Measurements from ENCODE around the gene ABCA12.

ABCA12 gene

DNA sequence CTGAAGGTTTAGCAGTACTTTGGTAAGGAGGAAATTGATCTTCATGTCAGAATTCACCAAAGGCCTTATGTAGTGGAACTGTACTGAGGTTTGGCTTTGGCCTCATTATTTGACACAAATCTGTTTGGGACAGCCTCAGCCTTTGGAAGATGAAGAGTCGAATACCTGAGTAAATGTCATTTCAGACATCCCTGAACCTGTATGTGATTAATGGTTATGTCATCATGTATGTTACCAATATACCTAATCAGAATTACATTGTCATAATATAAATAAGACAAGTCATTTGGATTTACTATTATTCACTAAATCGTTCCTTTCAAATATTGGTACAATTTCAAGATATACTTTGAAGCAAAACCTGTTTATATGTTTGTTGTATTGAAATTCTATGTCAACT lies 10.6 kb upstream of the ABCA12 start:
- DNase-seq (ENCODE audit: low read depth) = no peak
- TF ChIP-seq MYC (IDR thresholded peaks at IDR 0.05; ENCODE audit: low read depth, low read length) (no peak), POLR2A (IDR thresholded peaks at IDR 0.05; ENCODE audit: extremely low read depth, insufficient read length) (no peak)
- TF ChIP-seq, protein P1, sequence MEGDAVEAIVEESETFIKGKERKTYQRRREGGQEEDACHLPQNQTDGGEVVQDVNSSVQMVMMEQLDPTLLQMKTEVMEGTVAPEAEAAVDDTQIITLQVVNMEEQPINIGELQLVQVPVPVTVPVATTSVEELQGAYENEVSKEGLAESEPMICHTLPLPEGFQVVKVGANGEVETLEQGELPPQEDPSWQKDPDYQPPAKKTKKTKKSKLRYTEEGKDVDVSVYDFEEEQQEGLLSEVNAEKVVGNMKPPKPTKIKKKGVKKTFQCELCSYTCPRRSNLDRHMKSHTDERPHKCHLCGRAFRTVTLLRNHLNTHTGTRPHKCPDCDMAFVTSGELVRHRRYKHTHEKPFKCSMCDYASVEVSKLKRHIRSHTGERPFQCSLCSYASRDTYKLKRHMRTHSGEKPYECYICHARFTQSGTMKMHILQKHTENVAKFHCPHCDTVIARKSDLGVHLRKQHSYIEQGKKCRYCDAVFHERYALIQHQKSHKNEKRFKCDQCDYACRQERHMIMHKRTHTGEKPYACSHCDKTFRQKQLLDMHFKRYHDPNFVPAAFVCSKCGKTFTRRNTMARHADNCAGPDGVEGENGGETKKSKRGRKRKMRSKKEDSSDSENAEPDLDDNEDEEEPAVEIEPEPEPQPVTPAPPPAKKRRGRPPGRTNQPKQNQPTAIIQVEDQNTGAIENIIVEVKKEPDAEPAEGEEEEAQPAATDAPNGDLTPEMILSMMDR (IDR thresholded peaks at IDR 0.05; ENCODE audit: low read depth, low read length) = no peak
- TF ChIP-seq, protein P2, sequence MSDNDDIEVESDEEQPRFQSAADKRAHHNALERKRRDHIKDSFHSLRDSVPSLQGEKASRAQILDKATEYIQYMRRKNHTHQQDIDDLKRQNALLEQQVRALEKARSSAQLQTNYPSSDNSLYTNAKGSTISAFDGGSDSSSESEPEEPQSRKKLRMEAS (IDR thresholded peaks at IDR 0.05; ENCODE audit: low read depth, low read length) = no peak

DNA sequence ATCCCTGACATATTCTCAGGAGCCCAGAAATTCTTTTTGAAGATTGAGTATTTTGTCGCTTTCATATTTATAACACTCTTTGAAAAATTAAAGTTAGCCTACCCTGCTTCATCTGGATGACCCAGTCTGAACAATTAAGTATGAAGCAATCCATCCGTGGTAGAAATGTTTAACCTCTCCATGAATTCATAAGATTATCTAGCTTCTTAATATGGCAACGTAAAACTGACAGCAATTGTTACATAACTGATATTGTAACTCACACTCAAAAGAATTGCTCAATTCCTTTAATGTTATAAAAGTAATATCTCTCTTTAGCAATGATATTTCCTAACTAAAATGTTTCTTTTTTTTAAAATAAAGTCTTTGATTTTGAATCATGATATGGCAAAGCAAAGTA lies 7.2 kb upstream of the ABCA12 start:
- no peak for DNase-seq (ENCODE audit: low read depth)
- TF ChIP-seq, protein P2 (IDR thresholded peaks at IDR 0.05; ENCODE audit: low read depth, low read length) = no peak
- TF ChIP-seq POLR2A (IDR thresholded peaks at IDR 0.05; ENCODE audit: extremely low read depth, insufficient read length) = no peak
- no peak for TF ChIP-seq MYC (IDR thresholded peaks at IDR 0.05; ENCODE audit: low read depth, low read length)
- TF ChIP-seq, protein P1 (IDR thresholded peaks at IDR 0.05; ENCODE audit: low read depth, low read length) = no peak
- H3K4me3 ChIP-seq (ENCODE audit: low read depth, low read length) = no peak overlapping the region

More for the DNA sequence above, 10.6 kb upstream of the ABCA12 start:
- no peak overlapping the region for H3K4me3 ChIP-seq (ENCODE audit: low read depth, low read length)

DNA sequence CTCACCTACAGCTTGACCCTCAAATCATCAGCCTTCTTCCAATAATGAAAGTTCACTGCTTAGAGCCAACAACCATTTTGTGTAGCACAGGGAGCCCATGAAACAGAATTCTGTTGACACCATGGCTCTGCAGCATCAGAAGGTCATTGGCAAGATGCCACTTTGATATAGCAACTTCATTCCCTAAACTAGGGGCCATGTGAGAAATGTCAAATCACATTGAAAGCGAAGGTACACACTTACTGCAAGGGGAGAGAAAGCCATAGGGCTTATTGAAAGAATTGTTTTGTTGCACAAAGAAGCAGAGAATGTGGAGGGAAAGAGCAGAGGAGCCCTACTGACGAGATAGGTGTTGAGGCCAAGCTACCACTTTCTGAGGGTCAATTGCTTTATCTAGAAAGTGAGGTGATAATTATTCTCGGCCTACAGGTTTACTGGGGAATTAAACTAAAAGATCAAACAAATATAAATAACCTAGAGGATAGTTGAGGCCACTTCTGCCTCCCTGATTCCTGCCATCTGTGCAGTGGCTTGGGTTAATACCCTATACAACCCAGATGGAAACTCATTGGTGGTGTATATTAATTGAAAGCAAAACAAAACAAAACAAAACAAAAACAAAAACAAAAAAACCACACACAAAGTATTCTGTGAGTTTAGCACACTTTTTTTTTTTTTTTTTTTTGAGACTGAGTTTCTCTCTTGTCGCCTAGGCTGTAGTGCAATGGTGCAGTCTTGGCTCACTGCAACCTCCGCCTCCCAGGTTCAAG lies 5.9 kb upstream of the ABCA12 start:
- no peak for TF ChIP-seq MYC (IDR thresholded peaks at IDR 0.05; ENCODE audit: low read depth, low read length)
- no peak for TF ChIP-seq POLR2A (IDR thresholded peaks at IDR 0.05; ENCODE audit: extremely low read depth, insufficient read length)
- no peak for DNase-seq (ENCODE audit: low read depth)
- H3K4me3 ChIP-seq (ENCODE audit: low read depth, low read length) = no peak overlapping the region

DNA sequence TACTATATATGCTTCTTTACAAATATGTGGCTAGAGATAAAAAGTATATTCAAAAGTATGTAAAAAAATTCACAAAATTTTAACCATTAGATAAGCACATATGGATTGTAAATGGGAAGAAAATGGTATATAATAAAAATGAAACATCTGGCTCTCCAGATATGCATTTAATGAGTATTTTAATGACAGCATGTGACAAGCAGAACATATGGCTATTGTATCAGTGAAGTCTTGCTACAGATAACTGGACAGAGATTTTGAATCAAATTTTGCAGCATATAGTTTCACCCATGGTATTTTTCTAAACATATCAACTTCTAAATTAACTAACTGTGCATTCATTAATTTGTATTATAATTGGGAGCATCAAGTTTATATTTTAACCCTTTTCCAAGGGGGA lies 5.0 kb upstream of the ABCA12 start:
- no peak overlapping the region for H3K4me3 ChIP-seq (ENCODE audit: low read depth, low read length)
- no peak for DNase-seq (ENCODE audit: low read depth)
- TF ChIP-seq MYC (IDR thresholded peaks at IDR 0.05; ENCODE audit: low read depth, low read length) (no peak), POLR2A (IDR thresholded peaks at IDR 0.05; ENCODE audit: extremely low read depth, insufficient read length) (no peak)
- TF ChIP-seq, protein P2 (IDR thresholded peaks at IDR 0.05; ENCODE audit: low read depth, low read length) = no peak
- TF ChIP-seq, protein P1 (IDR thresholded peaks at IDR 0.05; ENCODE audit: low read depth, low read length) = no peak

DNA sequence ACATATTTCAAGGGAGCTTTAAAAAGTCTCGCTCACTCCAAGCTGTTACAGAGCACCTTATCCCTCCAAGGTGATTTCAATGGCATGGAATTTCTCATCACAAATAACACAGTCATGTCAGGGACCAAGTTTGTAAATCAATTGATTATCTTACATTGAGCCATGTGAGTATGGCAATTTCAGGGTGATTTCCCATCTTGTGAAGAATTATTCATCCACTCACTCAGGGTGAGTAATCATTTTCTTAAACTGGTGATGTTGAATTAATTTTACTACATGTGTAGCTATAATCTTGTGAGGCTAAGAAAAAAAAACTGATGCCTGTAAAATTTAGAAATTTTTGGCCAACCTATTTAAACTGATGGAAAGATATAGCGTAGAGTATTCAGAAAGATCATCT lies 3.3 kb upstream of the ABCA12 start:
- TF ChIP-seq, protein P2 (IDR thresholded peaks at IDR 0.05; ENCODE audit: low read depth, low read length) = no peak
- TF ChIP-seq MYC (IDR thresholded peaks at IDR 0.05; ENCODE audit: low read depth, low read length) (no peak), POLR2A (IDR thresholded peaks at IDR 0.05; ENCODE audit: extremely low read depth, insufficient read length) (no peak)
- TF ChIP-seq, protein P1 (IDR thresholded peaks at IDR 0.05; ENCODE audit: low read depth, low read length) = no peak
- no peak for DNase-seq (ENCODE audit: low read depth)
- no peak overlapping the region for H3K4me3 ChIP-seq (ENCODE audit: low read depth, low read length)

DNA sequence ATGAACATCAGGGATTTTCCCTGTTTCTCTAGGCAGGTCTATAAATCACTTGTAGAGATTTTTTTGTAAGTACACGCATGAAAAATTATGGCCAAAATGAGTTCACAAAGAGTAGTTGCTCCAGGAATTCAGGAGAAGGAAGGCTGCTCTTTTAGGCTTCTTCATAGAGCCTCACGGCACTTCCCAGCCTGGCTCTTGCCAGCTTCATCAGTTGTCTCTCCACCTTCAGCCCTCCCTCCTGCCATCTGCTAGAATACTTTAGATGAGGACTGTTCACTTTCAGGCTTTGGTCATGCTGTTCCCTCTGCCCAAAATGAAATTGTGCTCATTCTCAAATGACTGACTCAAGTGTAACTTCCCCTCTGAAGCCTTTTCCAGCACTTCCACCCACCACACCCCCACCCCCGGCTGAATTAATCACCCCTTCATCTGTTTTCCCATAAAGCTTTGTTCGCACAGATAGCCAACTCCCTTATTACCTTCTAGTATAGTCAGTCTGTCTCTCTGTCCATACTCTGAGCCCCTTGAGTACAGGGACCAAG lies 1.8 kb upstream of the ABCA12 start:
- H3K4me3 ChIP-seq (ENCODE audit: low read depth, low read length) = no peak overlapping the region
- TF ChIP-seq POLR2A (IDR thresholded peaks at IDR 0.05; ENCODE audit: extremely low read depth, insufficient read length) (no peak), MYC (IDR thresholded peaks at IDR 0.05; ENCODE audit: low read depth, low read length) (no peak)
- TF ChIP-seq, protein P1 (IDR thresholded peaks at IDR 0.05; ENCODE audit: low read depth, low read length) = no peak
- no peak for DNase-seq (ENCODE audit: low read depth)

Data from NB4 (cell line).